A549 (cell line): ENCODE measurements around the gene VSTM2B.

Source experiments
- CEBPB ChIP-seq, 2 experiments: fragments of >200 bp in 1 of 2; sonication (Bioruptor Twin) in 1 of 2; formaldehyde crosslinking in 1 of 2; IDR thresholded peaks; 2 replicates each; pipeline ENCODE4 v1.6.1; 2012 to 2016
- CHD2 ChIP-seq: fragments of 150-350 bp; IDR thresholded peaks from 2 replicates; pipeline ENCODE4 v1.6.1; 2014; ENCODE audit warnings: low read length; ENCODE audit not compliant: partially characterized antibody
- CTCF ChIP-seq: fragments of >200 bp; sonication (Bioruptor Twin); formaldehyde crosslinking; IDR thresholded peaks from 3 replicates; pipeline ENCODE4 v1.5.1; 2016
- E2F6 ChIP-seq: IDR thresholded peaks from 2 replicates; pipeline ENCODE4 v1.6.1; 2012; ENCODE audit warnings: low read depth, borderline replicate concordance
- FOXS1 ChIP-seq: fragments of 250-450 bp; sonication (Bioruptor Pico); IDR thresholded peaks from 2 replicates; pipeline ENCODE4 v1.5.0; 2020; ENCODE audit warnings: mild to moderate bottlenecking, moderate library complexity
- MYC ChIP-seq: IDR thresholded peaks from 2 replicates; pipeline ENCODE4 v1.6.1; 2012; ENCODE audit warnings: mild to moderate bottlenecking, inconsistent platforms, low read length, improper control_type of control experiment, borderline replicate concordance
- RAD21 ChIP-seq, 2 experiments: fragments of >200 bp in 1 of 2; sonication (Bioruptor Twin) in 1 of 2; formaldehyde crosslinking in 1 of 2; IDR thresholded peaks in 1 of 2; conservative IDR thresholded peaks in 1 of 2; 2 replicates in 1 of 2; 3 replicates in 1 of 2; pipeline ENCODE4 v1.6.1; 2012 to 2018; ENCODE audit warnings: inconsistent platforms in 1 of 2
- ZSCAN20 ChIP-seq: fragments of 250-450 bp; sonication (Bioruptor Pico); IDR thresholded peaks from 2 replicates; pipeline ENCODE4 v1.8.0; 2022; ENCODE audit warnings: mild to moderate bottlenecking, moderate library complexity
- TF ChIP-seq, protein P1 (sequence below): fragments of 150-350 bp; IDR thresholded peaks from 2 replicates; pipeline ENCODE4 v1.6.1; 2014; ENCODE audit warnings: low read depth, mild to moderate bottlenecking, low read length

GRCh38 chr19:29581398-29581797, 55.6 kb downstream of the VSTM2B start:
- no peak for TF ChIP-seq MYC
- TF ChIP-seq, protein P1, sequence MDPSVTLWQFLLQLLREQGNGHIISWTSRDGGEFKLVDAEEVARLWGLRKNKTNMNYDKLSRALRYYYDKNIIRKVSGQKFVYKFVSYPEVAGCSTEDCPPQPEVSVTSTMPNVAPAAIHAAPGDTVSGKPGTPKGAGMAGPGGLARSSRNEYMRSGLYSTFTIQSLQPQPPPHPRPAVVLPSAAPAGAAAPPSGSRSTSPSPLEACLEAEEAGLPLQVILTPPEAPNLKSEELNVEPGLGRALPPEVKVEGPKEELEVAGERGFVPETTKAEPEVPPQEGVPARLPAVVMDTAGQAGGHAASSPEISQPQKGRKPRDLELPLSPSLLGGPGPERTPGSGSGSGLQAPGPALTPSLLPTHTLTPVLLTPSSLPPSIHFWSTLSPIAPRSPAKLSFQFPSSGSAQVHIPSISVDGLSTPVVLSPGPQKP = no peak
- no peak for TF ChIP-seq RAD21 (conservative IDR thresholded peaks at IDR 0.05 in 1 of 2, IDR thresholded peaks at IDR 0.05 in 1 of 2)
- TF ChIP-seq E2F6 = no peak
- TF ChIP-seq CTCF = no peak
- TF ChIP-seq FOXS1 (CRISPR knock-in tag) = no peak
- no peak for TF ChIP-seq CEBPB (IDR thresholded peaks at IDR 0.05)
- no peak for TF ChIP-seq CHD2
- no peak for TF ChIP-seq ZSCAN20 (CRISPR knock-in tag)
